H9 (cell line): Measurements from ENCODE around the gene SH3TC1. TPM values are rescaled to one million over a fixed set of nuclear protein-coding genes. Genes with fewer than 3 reads are reported as not detected.

Experiments used
- DNase-seq: peaks from one replicate; pipeline ENCODE4 v3.0.0-alpha.2; 2017
- H2AFZ ChIP-seq: one replicate; pipeline ENCODE4 v1.6.1; 2013; ENCODE audit warnings: mild to moderate bottlenecking, low read length, control low read depth, moderate library complexity
- H2AK5ac ChIP-seq: 2 replicates; pipeline ENCODE4 v1.6.1; 2013; ENCODE audit warnings: low read length, control low read depth, mixed read lengths; ENCODE audit not compliant: insufficient read length
- H2BK120ac ChIP-seq: one replicate; pipeline ENCODE4 v1.6.1; 2013; ENCODE audit warnings: low read depth, mild to moderate bottlenecking, low read length, control low read depth, inconsistent platforms; ENCODE audit not compliant: poor library complexity, severe bottlenecking
- H2BK12ac ChIP-seq: 2 replicates; pipeline ENCODE4 v1.6.1; 2013; ENCODE audit warnings: low read length, control low read depth, mixed read lengths, low read depth; ENCODE audit not compliant: insufficient read length
- H2BK15ac ChIP-seq: 2 replicates; pipeline ENCODE4 v1.6.1; 2013; ENCODE audit warnings: low read depth, low read length, control low read depth
- H2BK20ac ChIP-seq: one replicate; pipeline ENCODE4 v1.6.1; 2013; ENCODE audit warnings: low read depth, mild to moderate bottlenecking, low read length, control low read depth, inconsistent platforms; ENCODE audit not compliant: poor library complexity, severe bottlenecking
- H2BK5ac ChIP-seq: 2 replicates; pipeline ENCODE4 v1.6.1; 2013; ENCODE audit warnings: low read length, control low read depth, mixed read lengths; ENCODE audit not compliant: insufficient read length
- H3K14ac ChIP-seq: 2 replicates; pipeline ENCODE4 v1.6.1; 2013; ENCODE audit warnings: low read length, control low read depth; ENCODE audit not compliant: insufficient read depth
- H3K18ac ChIP-seq: 2 replicates; pipeline ENCODE4 v1.6.1; 2013; ENCODE audit warnings: low read depth, mild to moderate bottlenecking, mixed read lengths, low read length, control low read depth; ENCODE audit not compliant: insufficient read length
- H3K23ac ChIP-seq: 2 replicates; pipeline ENCODE4 v1.6.1; 2013; ENCODE audit warnings: low read length, control low read depth, mixed read lengths, low read depth; ENCODE audit not compliant: insufficient read length
- H3K23me2 ChIP-seq: 2 replicates; pipeline ENCODE4 v1.6.1; 2013; ENCODE audit warnings: low read depth, mild to moderate bottlenecking, mixed read lengths, low read length, control low read depth; ENCODE audit not compliant: insufficient read length, poor library complexity, severe bottlenecking
- H3K27ac ChIP-seq: 2 replicates; pipeline ENCODE4 v1.5.1; 2013; ENCODE audit warnings: low read length, control low read depth, mixed read lengths, low read depth; ENCODE audit not compliant: insufficient read length
- H3K27me3 ChIP-seq: 2 replicates; pipeline ENCODE4 v1.6.1; 2013; ENCODE audit warnings: low read length, control low read depth, inconsistent platforms; ENCODE audit not compliant: insufficient read depth
- H3K4ac ChIP-seq: 2 replicates; pipeline ENCODE4 v1.6.1; 2013; ENCODE audit warnings: low read depth, mild to moderate bottlenecking, control low read depth, inconsistent platforms, low read length, moderate library complexity
- H3K4me1 ChIP-seq: 2 replicates; pipeline ENCODE4 v1.6.1; 2013; ENCODE audit warnings: low read length, control low read depth, inconsistent platforms; ENCODE audit not compliant: insufficient read depth
- H3K4me2 ChIP-seq: 2 replicates; pipeline ENCODE4 v1.6.1; 2013; ENCODE audit warnings: low read length, control low read depth, mixed read lengths; ENCODE audit not compliant: insufficient read length, insufficient read depth
- H3K56ac ChIP-seq: 2 replicates; pipeline ENCODE4 v1.6.1; 2013; ENCODE audit warnings: low read depth, mild to moderate bottlenecking, mixed read lengths, low read length, control low read depth; ENCODE audit not compliant: insufficient read length
- H3K79me1 ChIP-seq: 2 replicates; pipeline ENCODE4 v1.6.1; 2013; ENCODE audit warnings: low read depth, mild to moderate bottlenecking, moderate library complexity, low read length, control low read depth, inconsistent platforms; ENCODE audit not compliant: insufficient read depth, poor library complexity, severe bottlenecking
- H3K79me2 ChIP-seq: 2 replicates; pipeline ENCODE4 v1.6.1; 2013; ENCODE audit warnings: low read length, control low read depth, inconsistent platforms; ENCODE audit not compliant: insufficient read depth
- H3K9ac ChIP-seq: 2 replicates; pipeline ENCODE4 v1.6.1; 2013; ENCODE audit warnings: low read length, control low read depth, mixed read lengths; ENCODE audit not compliant: insufficient read length; ENCODE audit errors: extremely low read depth
- H3K9me3 ChIP-seq: one replicate; pipeline ENCODE4 v1.6.1; 2013; ENCODE audit warnings: low read depth, low read length, inconsistent platforms; ENCODE audit not compliant: control insufficient read depth
- H3T11ph ChIP-seq: one replicate; pipeline ENCODE4 v1.6.1; 2013; ENCODE audit warnings: mild to moderate bottlenecking, low read length, control low read depth, inconsistent platforms
- H4K20me1 ChIP-seq: one replicate; pipeline ENCODE4 v1.6.1; 2013; ENCODE audit not compliant: control insufficient read depth, insufficient read length, insufficient read depth
- H4K5ac ChIP-seq: 2 replicates; pipeline ENCODE4 v1.6.1; 2013; ENCODE audit warnings: low read depth, mild to moderate bottlenecking, mixed read lengths, low read length, control low read depth; ENCODE audit not compliant: insufficient read length
- H4K8ac ChIP-seq: replicated peaks from 2 replicates; pipeline ENCODE4 v1.6.1; 2013; ENCODE audit warnings: low read length, control low read depth, mixed read lengths, low read depth; ENCODE audit not compliant: insufficient read length
- H4K91ac ChIP-seq: 2 replicates; pipeline ENCODE4 v1.6.1; 2013; ENCODE audit warnings: low read depth, mild to moderate bottlenecking, moderate library complexity, mixed read lengths, low read length, control low read depth; ENCODE audit not compliant: insufficient read length
- H3K27ac Mint-ChIP-seq, 3 experiments: 2 replicates in 2 of 3; 3 replicates in 1 of 3; pipeline ENCODE4 v1.8.0; 2020 to 2021; ENCODE audit warnings: mixed read lengths in 3 of 3, mild to moderate bottlenecking in 1 of 3, moderate library complexity in 1 of 3
- H3K27me3 Mint-ChIP-seq: 2 replicates; pipeline ENCODE4 v1.8.0; 2021; ENCODE audit warnings: low read depth, mild to moderate bottlenecking, moderate library complexity, mixed read lengths
- H3K36me3 Mint-ChIP-seq, 3 experiments: 2 replicates in 2 of 3; 3 replicates in 1 of 3; pipeline ENCODE4 v1.8.0; 2020 to 2021; ENCODE audit warnings: low read depth in 3 of 3, mixed read lengths in 3 of 3; ENCODE audit not compliant: insufficient read depth in 1 of 3
- H3K4me1 Mint-ChIP-seq, 2 experiments: 2 replicates each; pipeline ENCODE4 v1.8.0; 2020; ENCODE audit warnings: mixed read lengths in 2 of 2
- H3K4me3 Mint-ChIP-seq, 2 experiments: 2 replicates in 1 of 2; 3 replicates in 1 of 2; pipeline ENCODE4 v1.8.0; 2020 to 2021; ENCODE audit warnings: mild to moderate bottlenecking in 2 of 2, mixed read lengths in 2 of 2, moderate library complexity in 1 of 2
- H3K9me3 Mint-ChIP-seq, 2 experiments: 2 replicates in 1 of 2; 3 replicates in 1 of 2; pipeline ENCODE4 v1.8.0; 2020; ENCODE audit warnings: mild to moderate bottlenecking in 2 of 2, mixed read lengths in 2 of 2, moderate library complexity in 1 of 2
- CTCF ChIP-seq: fragments of 200-600 bp; sonication (generic); conservative IDR thresholded peaks from 3 replicates; pipeline ENCODE4 v1.8.0; 2021; ENCODE audit warnings: antibody characterized with exemption, mild to moderate bottlenecking
- WGBS: extraction: QIAGEN DNeasy Blood & Tissue Kit; methylation state at CpG from one replicate; pipeline ENCODE4 v1.1.7; 2013; ENCODE audit warnings: missing lambda C conversion rate, low lambda C conversion rate, mixed read lengths; ENCODE audit not compliant: insufficient read length; ENCODE audit errors: extremely low coverage; 5-methylcytosine and 5-hydroxymethylcytosine counted together
- total RNA-seq: library from RNA; stranded (reverse); gene quantifications from 2 replicates; pipeline ENCODE4 v1.2.1, GENCODE V29; 2021

SH3TC1 gene
- total RNA-seq, 1 experiment from 2014 or later, result 0.74 TPM

- Histone ChIP-seq H4K20me1 (no peaks in the 10 kb centered on the region), H4K91ac (no peak overlapping the region), H3K23ac (no peak overlapping the region), H3T11ph (no peak overlapping the region), H2BK120ac (no peak overlapping the region), H3K4ac (no peak overlapping the region), H3K79me1 (no peaks in the 10 kb centered on the region), H4K8ac (no peak overlapping the region), H2AFZ (no peak overlapping the region), H2BK5ac (no peak overlapping the region), H2BK20ac (no peak overlapping the region), H3K56ac (no peak overlapping the region), H3K4me2 (no peak overlapping the region), H3K27me3 (no peaks in the 10 kb centered on the region), H2BK15ac (no peak overlapping the region), H3K9me3 (no peaks in the 10 kb centered on the region), H4K5ac (no peak overlapping the region), H3K27ac (no peak overlapping the region), H2BK12ac (no peak overlapping the region), H3K4me1 (no peaks in the 10 kb centered on the region), H3K23me2 (no peaks in the 10 kb centered on the region), H3K18ac (no peak overlapping the region), H2AK5ac (no peak overlapping the region), H3K79me2 (no peaks in the 10 kb centered on the region), H3K14ac (no peak overlapping the region), H3K9ac (no peak overlapping the region)
- 0 out of 4 replicates have a peak, but pooled peaks cover 0 to 3% of the 10 kb centered on the region in 2 experiments for H3K4me1 Mint-ChIP-seq
- H3K27me3 Mint-ChIP-seq, result peaks cover 3% of the 10 kb centered on the region; the same call in 1 of the 2 replicates
- H3K36me3 Mint-ChIP-seq, result no peaks in the 10 kb centered on the region; a peak in 1 of 7 replicates
- no CpG with 5 or more reads among the region's 6 CpGs for WGBS
- DNase-seq, result no peak
- H3K27ac Mint-ChIP-seq, result no peak overlapping the region
- H3K9me3 Mint-ChIP-seq, result peaks cover 0 to 8% of the 10 kb centered on the region in 2 experiments; a peak in 2 of 5 replicates
- TF ChIP-seq CTCF, result no peak
- no peak overlapping the region for H3K4me3 Mint-ChIP-seq
Measured at GRCh38 chr4:8254076-8254475, 55.0 kb downstream of the SH3TC1 start.
